VCaP (cell line): Measurements from ENCODE around the gene MCTP1.

Source experiments
- H3K27ac ChIP-seq: fragments of 450-650 bp; 2 replicates; pipeline ENCODE4 v1.5.1; 2017
- CTCF ChIP-seq: fragments of 450-650 bp; conservative IDR thresholded peaks from 2 replicates; pipeline ENCODE4 v1.5.1; 2017; ENCODE audit warnings: mild to moderate bottlenecking, moderate library complexity

Gene MCTP1

GRCh38 chr5:94872526-94872925 is 412.4 kb downstream of the MCTP1 start:
- no peak for TF ChIP-seq CTCF
- no peak overlapping the region for H3K27ac ChIP-seq

- TF ChIP-seq CTCF: no peak
- no peak overlapping the region for H3K27ac ChIP-seq
These were observed 414.2 kb downstream of the MCTP1 start for GRCh38 chr5:94870511-94871183.

GRCh38 chr5:94869921-94870320 is 415.0 kb downstream of the MCTP1 start:
- no peak for TF ChIP-seq CTCF
- no peak overlapping the region for H3K27ac ChIP-seq

GRCh38 chr5:94863951-94864350 is 420.9 kb downstream of the MCTP1 start:
- no peak overlapping the region for H3K27ac ChIP-seq
- no peak for TF ChIP-seq CTCF

GRCh38 chr5:94857111-94857510 is 427.8 kb downstream of the MCTP1 start:
- TF ChIP-seq CTCF: no peak
- H3K27ac ChIP-seq: no peak overlapping the region

- no peak for TF ChIP-seq CTCF
- no peak overlapping the region for H3K27ac ChIP-seq
These were observed 428.6 kb downstream of the MCTP1 start for GRCh38 chr5:94856257-94856800.

GRCh38 chr5:94855543-94855942 is 429.4 kb downstream of the MCTP1 start:
- TF ChIP-seq CTCF: no peak
- no peak overlapping the region for H3K27ac ChIP-seq
